DMS114 treated with DMSO at 0.1 percent for 48 hours (cell line): ENCODE results near the gene CRACR2A.

Experiments used
- DNase-seq: peaks from one replicate; lab custom pipeline; 2025; ENCODE audit not compliant: unreplicated experiment; lab: John Stamatoyannopoulos, UW

The CRACR2A gene

DNA sequence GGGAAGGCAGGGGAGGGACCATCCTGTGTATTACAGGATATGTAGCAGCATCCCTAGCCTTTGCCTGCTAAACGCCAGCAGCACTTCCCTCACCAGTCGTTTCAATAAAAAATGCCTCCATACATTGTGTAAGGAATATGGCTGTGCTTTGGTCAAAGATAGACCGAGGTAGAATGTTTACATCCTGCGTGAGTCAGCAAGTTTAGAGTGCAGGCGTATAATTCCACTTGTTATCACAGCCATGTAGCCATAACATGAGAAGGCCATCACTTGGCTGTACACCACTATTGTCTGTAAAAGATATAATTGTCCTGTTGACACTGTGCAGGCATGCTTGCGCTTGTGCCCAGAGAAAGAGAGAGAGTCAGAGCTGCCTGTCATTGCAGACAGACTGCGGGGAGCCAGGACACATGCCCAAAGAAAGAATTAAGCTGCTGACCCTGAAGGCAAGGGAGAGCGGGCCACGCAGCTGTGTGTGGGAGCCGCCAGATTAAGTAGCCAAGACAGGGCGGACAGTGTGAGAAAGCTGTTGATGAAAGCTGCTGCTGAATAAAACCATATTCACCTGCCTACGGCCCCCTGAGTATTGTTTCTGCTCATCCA lies 68.4 kb downstream of the CRACR2A start:
- no peak for DNase-seq

DNA sequence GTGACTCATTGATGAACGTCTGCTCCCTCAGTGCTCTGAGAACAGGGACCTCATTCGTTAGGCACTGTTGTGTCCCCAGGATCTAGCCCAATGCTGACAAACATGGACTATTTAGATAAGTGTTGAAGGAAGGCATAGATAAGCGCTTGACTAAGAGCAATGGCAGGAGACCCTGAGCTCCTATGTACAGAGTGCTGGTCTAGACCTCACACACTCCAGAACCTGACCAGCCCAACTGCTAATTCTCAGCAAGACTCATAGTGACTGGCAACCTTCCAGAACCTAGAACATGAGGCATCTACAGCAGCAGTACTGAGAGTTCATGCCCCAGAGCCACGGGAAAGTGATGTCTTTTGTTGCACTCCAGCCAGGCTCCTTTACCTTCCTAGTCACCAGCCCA lies 69.2 kb downstream of the CRACR2A start:
- no peak for DNase-seq

GRCh38 chr12:3681595-3682061 lies 71.3 kb downstream of the CRACR2A start:
- DNase-seq, result no peak

DNA sequence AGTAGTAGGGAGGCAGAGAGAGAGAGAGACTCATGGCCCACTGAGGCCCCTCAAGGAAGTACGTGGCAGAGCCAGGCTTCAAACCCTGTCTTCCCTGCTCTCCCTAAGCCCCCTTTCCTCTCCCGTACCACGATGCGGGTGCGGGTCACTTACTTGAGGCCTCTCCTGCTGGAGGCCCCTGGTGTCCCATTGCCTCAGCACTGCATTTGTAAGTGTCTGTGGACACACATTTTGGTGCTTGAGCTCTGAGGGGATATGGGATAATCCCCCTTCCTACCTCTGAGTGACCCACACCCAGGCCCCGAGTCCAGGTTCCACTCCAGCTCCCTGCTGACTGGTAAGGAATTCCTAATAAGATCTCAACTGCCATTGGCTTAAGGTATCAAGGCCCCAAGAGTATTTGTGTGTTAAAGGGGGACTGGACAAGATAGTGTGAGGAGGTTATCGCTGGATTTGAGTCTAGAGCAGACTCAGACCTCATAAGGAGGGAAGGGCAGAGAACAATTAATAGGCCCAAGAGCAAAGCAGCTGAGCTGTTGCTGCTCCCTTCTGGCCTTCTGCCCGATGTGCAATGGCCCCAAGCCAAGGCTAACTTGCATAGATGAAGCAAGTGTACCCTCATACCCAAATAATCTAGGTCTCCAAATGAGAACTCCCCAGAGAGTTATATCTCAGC lies 71.9 kb downstream of the CRACR2A start:
- DNase-seq, result no peak

DNA sequence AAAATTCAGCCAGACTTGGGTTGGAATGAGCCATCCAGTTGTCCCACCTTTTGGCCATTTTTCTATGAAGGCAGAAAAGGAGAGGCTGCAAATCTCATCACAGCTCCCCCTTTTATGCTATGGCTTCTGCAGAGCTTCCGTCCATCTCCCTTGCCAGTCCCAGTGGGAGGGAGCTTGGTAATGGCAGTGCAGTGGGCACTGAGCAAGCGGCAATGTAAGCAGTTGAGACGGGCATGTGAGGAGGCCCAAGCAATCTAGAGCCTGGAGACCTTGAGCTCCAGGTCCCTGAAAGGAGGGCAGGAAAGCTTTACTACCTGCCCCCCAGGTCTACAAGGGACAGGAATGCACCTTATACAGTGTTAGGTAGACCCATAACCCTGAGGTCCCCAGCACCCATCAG lies 73.1 kb downstream of the CRACR2A start:
- no peak for DNase-seq

DNA sequence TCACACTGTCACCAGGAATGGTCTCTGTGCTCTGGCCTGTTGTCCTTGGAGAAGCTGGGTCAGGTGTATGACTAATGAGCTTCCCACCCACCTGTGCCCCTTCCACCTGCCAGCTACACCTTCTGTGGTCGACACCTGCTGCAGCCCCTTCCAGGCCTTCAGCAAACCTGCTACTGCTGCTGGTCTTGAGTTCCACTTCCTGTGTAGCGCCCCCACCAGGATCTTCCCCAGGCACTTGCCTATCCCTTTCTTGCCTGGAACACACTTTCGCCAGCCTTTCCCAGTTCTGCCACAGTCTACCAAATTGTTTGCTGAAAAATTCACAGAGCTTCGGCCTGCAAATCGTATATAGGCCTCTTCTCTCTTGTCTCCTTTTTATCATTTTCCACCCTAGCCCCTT lies 75.3 kb downstream of the CRACR2A start:
- no peak for DNase-seq

GRCh38 chr12:3673981-3674708 lies 78.8 kb downstream of the CRACR2A start:
- DNase-seq, result no peak

GRCh38 chr12:3672113-3672509 lies 80.8 kb downstream of the CRACR2A start:
- DNase-seq, result no peak

DNA sequence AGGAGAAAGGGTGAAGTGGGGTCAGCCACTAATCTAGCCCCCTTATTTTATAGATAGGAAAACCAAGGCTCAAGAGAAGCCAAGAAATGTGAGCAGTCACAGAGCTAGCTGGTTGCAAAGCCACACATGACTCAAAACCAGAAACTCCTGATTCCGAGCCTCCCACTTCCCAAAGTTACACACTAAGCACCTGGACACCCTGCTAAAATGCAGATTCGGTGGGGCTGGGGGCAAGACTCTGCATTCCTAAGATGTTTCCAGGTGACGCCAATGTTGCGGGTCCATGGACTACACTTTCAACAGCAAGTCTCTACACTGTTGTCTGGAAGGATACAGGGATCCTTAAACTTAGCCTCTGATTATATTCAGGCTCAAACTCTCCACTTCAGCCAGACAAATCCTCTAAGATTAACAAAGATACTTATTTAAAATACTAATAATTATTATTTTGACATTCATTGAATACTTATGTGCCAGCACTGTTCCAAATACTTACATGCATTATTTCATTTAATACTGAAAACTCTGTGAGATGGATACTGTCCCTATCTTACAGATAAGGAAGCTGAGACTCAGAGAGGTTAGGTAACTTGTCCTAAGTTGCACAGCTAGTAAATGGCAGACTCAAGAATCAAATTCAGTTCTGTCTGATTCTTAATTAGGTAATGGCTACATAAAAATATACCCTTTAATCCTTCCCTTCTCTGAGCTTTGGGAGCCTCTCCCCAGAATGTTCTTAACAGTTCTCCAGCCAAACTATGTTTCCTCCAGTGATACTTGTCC lies 81.4 kb downstream of the CRACR2A start:
- DNase-seq, result no peak

- no peak for DNase-seq
These were observed 82.8 kb downstream of the CRACR2A start for GRCh38 chr12:3670083-3670620.

DNA sequence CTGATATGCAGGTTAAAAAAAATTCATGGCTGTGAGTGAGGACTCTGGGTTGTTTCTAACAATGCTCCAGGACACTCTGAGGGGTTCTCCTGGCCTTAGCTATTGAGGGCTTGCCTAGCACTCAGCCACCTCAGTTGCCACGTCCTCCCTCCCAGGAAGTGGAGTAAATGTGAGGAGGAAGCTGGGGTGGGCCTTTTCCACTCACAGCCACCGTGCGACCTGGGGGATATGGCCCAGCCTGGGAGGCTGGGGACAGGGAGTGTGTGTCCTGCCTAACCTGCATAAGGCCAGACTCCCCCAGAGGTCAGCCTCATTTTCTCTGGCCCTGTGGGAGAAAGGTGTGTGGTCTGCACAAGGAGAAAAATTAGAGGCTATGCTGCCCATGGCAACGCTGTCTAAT lies 83.3 kb downstream of the CRACR2A start:
- no peak for DNase-seq

DNA sequence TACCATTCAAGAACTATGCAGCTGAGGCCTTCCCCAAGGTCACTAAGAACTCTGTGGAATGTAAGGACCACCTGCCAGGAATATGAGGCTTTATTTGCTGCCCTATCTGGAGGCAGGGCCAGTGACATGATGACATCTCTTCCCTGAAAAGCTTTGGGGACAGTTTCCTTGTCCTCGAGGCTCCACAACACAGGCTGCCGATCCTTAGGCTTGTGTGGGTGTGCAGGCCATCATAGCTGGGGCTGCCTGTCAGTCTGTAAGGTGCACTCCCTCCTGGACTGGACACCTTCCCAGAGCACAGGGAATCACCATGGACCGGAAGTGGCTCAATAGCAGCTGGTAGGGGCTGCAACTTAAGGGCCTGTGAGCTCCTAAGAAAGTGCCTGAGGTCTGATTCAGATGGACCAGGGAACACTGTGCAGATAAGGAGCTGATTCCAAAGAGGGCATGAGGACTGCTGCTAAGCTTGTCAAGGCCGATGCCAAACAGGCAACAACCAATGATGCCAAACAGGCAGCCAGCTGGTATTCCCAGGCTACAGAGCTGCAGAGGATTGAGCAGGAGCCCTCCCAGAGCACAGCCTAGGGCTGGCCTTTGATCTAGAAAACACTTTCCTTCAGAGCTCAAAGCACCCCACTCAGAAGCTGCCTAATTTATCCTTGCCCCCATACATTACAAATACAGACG lies 84.3 kb downstream of the CRACR2A start:
- DNase-seq, result no peak

DNA sequence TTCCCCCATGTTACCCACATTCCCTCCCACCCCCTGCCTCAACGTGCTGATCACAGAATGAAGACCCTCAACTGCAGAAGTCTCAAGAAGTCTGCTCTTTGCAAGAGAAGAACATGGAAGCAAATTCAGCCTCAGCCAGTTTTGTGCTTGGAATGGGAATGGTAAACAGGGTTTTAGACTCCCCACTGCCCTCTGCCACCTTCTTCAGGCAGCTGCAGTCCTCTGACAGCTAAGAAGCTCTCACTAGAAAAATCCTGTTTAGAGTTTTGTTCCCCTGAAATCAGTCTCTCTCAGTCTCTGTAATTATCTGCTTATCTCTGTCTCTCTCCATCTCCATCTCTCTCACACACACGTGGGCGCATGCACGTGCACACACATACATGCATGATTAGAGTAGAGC lies 85.4 kb downstream of the CRACR2A start:
- no peak for DNase-seq

- no peak for DNase-seq
These were observed 86.5 kb downstream of the CRACR2A start for GRCh38 chr12:3666441-3666840.

GRCh38 chr12:3662521-3662921 lies 90.4 kb downstream of the CRACR2A start:
- DNase-seq, result no peak

- no peak for DNase-seq
These were observed 91.9 kb downstream of the CRACR2A start for GRCh38 chr12:3661028-3661427.

- DNase-seq, result no peak
These were observed 94.4 kb downstream of the CRACR2A start for GRCh38 chr12:3658327-3659163.

- DNase-seq, result no peak
These were observed 95.8 kb downstream of the CRACR2A start for GRCh38 chr12:3656946-3657622.

- DNase-seq, result no peak
These were observed 97.5 kb downstream of the CRACR2A start for GRCh38 chr12:3655328-3655900.
